VCaP (cell line): Measurements from ENCODE around the gene ZNF444.

Source experiments
- H3K27ac ChIP-seq: fragments of 450-650 bp; 2 replicates; pipeline ENCODE4 v1.5.1; 2017
- CTCF ChIP-seq: fragments of 450-650 bp; conservative IDR thresholded peaks from 2 replicates; pipeline ENCODE4 v1.5.1; 2017; ENCODE audit warnings: mild to moderate bottlenecking, moderate library complexity

Gene ZNF444

DNA sequence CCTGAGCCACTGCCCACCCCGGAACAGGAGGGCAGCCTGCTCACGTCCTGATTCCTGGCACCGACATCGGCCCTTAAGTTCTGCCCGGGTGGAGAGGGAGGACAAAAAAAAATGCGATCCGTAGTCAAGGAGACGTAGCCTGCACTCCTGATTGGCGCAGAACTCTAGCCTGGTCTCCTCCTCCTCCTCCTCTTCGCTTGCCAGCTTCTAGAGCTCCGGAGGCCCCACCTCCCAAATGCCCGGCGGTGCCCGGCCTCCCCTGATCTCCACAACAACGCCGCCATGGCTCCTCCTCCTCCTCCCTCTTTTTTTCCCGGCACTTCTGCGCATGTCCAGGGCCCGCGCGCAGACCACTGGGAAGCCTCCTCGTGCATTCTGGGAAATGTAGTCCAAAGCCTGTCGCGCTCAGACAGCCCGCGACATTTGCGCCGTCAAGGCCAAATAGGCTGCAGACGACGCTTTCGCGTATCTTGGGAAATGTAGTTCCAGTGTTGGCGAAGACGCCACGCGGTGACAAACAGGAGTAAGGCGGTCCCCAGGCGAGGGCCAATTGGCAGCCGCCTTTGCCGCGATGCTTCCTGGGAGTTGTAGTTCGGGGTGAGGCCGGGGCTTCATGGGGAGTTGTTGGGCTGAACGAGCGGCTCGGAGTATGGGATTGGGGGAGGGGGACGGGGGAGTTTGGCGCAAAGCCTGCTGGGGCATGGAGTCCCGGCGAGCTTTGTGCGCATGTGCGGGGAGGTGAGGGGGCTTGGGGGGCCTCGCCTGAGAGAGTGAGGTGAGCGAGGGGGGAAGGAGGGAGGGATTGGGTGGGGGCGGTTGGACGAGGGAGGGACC is at the start of gene ZNF444:
ZNF444 (plus strand) TSS at position 705 of the 834 bp plus-strand sequence. CDS start 5,625 bp downstream, outside the sequence.
- H3K27ac ChIP-seq, result peak within 1 kb of the TSS; percentile 99
- no peak for TF ChIP-seq CTCF

- H3K27ac ChIP-seq, result peak overlapping the region; percentile 67
- no peak for TF ChIP-seq CTCF
Measured at GRCh38 chr19:56091751-56092546, 49.1 kb upstream of the ZNF444 start.

DNA sequence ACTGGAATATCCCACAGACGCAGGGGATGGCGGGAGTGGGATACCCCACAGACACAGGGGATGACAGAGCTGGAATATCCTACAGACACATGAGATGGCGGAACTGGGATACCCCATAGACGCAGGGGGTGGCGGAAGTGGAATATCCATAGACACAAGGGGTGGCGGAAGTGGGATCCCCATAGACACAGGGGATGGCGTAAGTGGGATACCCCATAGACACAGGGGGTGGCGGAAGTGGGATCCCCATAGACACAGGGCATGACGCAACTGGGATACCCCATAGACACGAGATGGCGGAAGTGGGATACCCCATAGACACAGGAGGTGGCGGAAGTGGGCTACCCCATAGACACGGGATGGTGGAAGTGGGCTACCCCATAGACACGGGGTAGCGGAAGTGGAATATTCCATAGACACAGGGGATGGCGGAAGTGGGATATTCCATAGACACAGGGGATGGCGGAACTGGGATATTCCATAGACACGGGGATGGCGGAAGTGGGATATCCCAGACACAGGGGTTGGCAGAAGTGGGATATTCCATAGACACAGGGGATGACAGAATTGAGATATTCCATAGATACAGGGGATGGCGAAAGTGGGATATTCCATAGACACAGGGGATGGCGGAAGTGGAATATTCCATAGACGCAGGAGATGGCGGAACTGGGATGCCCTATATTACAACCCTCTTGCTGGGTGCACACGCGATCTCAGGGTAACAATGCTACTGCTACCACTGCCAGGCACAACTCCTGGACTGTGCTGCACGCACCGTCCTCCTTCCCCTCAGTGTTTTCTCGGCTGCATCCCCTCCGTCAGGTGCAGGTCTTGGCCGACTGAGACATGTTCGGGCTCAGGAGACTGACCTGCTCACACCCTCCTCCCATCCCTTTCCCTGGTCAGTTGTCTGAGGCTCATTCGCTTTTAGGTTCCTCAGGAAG is 48.1 kb upstream of the ZNF444 start:
- TF ChIP-seq CTCF, result no peak
- H3K27ac ChIP-seq, result peak overlapping the region; percentile 67

GRCh38 chr19:56094449-56094848 is 46.6 kb upstream of the ZNF444 start:
- H3K27ac ChIP-seq, result no peak overlapping the region
- no peak for TF ChIP-seq CTCF

DNA sequence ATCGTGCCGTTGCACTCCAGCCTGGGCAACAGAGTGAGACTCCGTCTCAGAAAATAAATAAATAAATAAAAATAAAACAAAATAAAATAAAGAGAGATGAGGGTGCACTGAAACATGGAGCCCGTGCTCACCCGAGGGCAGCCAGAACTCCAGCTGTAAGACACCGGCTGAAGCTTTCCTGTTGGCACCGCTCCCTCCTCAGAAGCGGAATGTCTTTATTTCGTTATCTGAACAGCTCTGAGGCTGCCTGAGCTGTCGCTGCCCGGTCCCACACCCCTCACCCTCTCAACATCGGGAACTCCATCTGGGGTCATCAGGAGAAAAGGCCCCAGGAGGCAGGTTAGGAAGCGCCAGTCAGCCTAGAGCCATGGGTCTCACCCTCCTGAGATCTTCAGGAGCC is 44.4 kb upstream of the ZNF444 start:
- H3K27ac ChIP-seq, result no peak overlapping the region; the same call in 1 of the 2 replicates
- no peak for TF ChIP-seq CTCF

DNA sequence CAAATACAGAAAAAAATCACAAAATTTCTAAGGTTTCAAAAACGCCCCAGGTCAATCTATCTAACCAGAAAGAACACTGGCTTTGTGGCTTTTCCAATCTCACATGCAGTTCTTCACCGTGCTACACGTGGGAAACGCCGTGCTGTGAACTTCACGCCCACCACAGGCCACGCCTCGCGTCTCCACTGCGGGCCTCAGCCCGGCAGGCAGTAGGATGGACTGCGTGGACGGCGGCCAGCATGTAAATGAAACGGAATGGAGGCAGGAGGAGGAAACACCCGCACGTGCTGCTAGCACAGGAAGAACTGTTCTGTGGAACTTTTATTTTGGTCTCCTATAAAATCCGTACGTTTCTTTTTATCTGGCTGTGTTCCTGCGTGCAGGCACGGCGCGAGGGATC is 43.8 kb upstream of the ZNF444 start:
- TF ChIP-seq CTCF, result no peak
- no peak overlapping the region for H3K27ac ChIP-seq
